ENCODE results near the gene SSBP3.

Gene SSBP3

GRCh38 chr1:54409156-54410142, 3.3 kb upstream of the SSBP3 start:
- DNase-seq = no peak

- no peak for DNase-seq
Observed at GRCh38 chr1:54408147-54409066, 2.2 kb upstream of the SSBP3 start.

GRCh38 chr1:54407404-54408146, 1.4 kb upstream of the SSBP3 start:
- DNase-seq = no peak

GRCh38 chr1:54407154-54407403, 885 bp upstream of the SSBP3 start:
- no peak for DNase-seq

DNA sequence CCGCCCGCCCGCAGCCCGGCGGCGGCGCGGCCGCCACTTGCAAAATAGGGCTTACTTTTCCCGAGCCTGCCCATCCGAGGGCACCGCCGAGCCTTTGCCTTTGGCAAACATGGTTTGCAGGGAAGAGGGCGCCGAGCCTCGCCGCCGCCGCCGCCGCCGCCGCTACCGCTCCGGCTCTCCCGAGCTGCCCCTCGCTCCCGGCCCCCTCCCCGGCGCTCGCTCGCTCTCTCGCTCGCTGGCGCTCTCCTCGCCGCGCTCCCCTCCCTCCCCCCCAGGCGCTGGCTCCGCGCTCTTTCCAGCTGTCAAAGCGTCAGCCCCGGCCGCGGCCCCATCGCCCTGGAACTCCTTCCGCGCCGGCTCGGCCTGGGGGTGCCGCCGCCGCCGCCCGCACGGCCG, 298 bp downstream of the SSBP3 start:
- no peak for DNase-seq

GRCh38 chr1:54404939-54405897, 976 bp downstream of the SSBP3 start:
- no peak for DNase-seq

DNA sequence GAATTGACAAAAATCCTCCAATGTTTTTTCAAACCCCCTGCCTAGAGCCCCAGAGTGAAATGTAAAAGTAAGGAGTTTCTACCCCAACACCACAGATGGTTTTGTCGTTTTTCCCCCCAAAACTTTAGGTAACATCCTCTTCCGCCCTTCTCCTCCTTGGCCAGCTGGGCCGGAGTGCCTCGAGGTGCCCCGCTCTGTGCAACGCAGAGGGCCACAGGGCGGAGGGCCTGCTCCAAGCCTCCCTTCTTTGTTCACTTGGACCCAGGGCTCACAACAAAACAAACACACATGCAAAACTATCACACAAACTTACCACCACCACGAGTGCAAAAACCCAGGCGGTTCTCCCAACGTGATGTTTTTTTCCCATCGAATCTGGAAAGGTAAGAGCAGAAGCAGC, 1.9 kb downstream of the SSBP3 start:
- DNase-seq = no peak

DNA sequence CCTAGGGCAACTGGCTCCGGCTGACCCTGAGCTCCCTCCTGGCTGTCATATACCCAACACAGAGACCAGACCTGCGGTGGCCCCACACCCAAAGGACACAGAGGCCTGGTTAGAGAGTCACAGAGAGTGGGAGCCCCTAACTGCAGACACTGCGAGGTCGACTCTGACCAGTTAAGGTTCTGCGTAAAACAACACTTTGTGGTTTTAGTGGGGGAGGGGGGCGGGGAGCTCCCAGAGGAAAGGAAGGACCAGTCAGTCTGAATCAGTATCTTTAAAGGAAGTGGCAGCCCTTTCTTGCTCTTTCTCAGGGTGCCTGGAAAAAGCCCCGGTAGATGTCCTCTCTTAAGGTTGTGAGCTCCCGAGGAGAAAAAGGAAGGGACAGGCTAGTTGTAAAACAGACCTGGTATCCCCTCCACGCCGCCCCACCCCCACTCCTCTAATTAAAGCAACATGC, 2.4 kb downstream of the SSBP3 start:
- DNase-seq = no peak

- no peak for DNase-seq
Observed at GRCh38 chr1:54403405-54403804, 2.8 kb downstream of the SSBP3 start.

DNA sequence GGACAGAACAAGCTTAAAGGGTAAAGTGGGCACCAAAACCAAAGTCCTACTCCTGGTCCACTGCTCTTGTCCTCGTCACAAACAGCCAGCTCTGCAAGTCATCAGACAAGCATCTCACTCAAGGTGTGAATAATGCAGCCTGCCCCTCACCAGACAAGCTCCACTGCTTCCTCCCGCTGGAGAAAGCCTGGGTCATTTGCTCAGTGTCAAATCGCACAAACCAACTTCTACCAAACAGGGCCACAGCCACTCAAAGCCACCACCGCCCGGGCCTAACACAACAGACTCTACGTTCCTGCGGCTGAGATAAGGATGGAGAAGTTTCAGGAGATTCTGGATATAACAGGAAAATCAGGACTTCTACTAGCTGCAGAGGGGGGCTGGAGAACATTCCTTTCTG, 3.3 kb downstream of the SSBP3 start:
- no peak for DNase-seq

- DNase-seq = no peak
Observed at GRCh38 chr1:54401799-54402198, 4.4 kb downstream of the SSBP3 start.

DNA sequence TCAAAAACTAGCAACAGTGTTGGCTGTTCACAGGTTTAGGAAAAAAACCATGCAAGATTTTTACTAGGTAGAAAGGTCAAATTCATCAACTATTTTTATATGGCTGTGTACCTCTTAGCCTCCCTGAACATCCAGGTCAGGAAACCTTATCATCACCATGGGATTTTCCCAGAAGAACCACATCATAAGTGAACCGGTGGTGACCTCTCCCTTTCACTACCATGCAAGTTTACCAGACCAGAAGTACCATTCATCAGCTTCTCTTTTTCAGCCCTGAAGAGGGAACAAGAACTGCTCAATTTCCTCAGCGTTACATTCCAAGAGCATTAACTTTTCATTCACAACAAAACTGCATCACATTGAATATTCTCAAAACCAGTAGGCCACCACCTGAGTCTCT, 5.9 kb downstream of the SSBP3 start:
- DNase-seq = no peak

DNA sequence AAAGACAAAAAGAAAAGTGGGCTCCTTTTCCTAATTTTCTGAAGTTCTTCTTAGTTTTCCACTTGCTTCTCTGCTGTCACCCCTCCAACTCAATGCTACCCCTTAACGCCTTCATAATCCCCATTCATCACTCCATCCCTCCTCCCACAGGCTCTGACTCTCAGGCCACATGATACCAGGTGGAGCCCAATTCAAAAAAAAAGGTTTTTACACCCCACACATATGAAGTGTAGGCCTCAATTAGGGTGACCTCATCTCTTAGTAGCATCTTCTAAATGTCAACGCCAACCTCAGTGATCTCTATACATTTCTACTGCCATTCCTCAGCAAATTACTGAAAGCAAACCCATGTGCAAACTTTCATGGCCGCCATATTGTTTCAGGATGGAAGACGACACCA, 6.4 kb downstream of the SSBP3 start:
- no peak for DNase-seq

- no peak for DNase-seq
Observed at GRCh38 chr1:54398963-54399528, 7.1 kb downstream of the SSBP3 start.

DNA sequence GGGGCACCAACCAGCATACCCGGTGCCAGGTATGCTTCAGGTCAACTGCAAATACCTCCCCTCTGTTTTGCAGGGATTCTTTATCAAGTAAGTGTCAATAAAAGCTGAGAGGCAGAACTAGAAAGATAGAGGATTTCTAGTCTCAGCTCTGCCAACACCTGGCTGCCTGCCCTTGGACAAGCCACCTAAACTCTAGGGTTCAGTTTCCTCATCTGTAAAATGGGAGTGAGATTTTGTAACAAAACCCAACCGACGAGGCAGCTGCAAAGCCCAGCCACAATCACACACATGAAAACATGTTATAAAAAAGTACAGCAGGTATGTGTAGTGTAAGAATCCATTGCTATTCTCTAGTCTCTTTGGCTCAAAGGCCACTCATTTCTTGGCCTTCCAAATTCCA, 8.2 kb downstream of the SSBP3 start:
- DNase-seq = no peak

DNA sequence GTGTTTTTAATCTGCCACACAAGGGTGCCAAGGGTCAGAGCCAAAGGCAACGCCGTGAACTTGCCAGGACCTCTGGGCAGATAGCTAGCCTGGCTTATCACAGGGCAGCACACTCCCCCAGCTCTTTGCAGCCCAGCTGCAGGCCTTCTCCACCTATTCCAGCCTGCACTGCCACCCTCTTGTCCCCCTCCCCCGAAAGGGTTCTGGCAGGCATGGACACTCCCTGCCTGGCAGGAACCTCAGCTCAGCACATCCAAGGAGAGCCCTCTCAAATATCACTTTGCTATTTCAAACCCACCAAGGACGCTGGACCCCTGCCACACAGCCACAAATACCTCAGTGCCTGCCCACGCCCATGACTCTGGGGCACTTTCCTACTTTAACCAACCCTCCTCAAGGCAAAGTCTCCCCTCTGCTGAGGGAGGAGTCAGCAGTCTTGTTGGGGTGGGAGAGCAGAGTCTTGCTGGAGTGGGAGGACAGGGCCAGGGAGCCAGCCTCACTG, 9.1 kb downstream of the SSBP3 start:
- no peak for DNase-seq

GRCh38 chr1:54396261-54396933, 9.8 kb downstream of the SSBP3 start:
- DNase-seq = no peak

GRCh38 chr1:54395281-54395934, 10.8 kb downstream of the SSBP3 start:
- DNase-seq = no peak

DNA sequence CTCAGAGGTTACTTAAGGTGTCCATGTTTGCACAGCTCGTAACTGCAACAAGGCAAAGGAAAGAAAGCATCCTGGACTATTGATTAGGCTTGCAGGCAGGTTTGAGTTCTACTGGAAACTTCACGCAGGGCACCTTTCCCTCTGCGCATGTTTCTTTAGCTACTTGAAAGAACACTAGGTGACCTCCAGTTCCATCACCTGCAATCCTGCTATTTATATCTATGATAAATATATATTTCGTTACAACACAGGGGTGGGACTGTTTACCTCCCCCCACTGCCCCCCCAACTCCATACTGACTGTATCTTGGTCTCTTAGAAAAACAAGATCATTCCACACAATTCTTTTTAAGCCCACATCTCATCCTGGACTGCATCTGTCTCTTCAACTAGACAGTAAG, 12.1 kb downstream of the SSBP3 start:
- no peak for DNase-seq

GRCh38 chr1:54392401-54392800, 13.8 kb downstream of the SSBP3 start:
- no peak for DNase-seq
